HCT116 (cell line): ENCODE data around the gene DOCK2. TPM values are rescaled to one million over a fixed set of nuclear protein-coding genes. Genes with fewer than 3 reads are reported as not detected.

Source experiments
- ATAC-seq: fragments of 200-7000 bp; cut with Tn5 transposase; 2 replicates; pipeline ENCODE4 v1.9.1; 2020; ENCODE audit warnings: mild to moderate bottlenecking, moderate library complexity
- BruUV-seq: library from RNA; stranded (reverse); fragments of 400-500 nt; replicated peaks from 2 replicates; lab custom pipeline; 2021; lab: Mats Ljungman, UMichigan
- CTCF ChIA-PET: fragments of 300-600 bp; sonication (Branson Sonifier 250); formaldehyde crosslinking; loops from one replicate; lab custom pipeline; 2021; ENCODE audit warnings: antibody characterized with exemption; lab: Charles Lee
- POLR2A ChIA-PET: fragments of 300-600, 350-600 bp; sonication (Branson Sonifier 250); formaldehyde crosslinking; loops from one replicate; lab custom pipeline; 2021; ENCODE audit warnings: antibody characterized with exemption; lab: Charles Lee
- RAD21 ChIA-PET, 2 experiments: fragments of 300-600 bp; sonication (Branson Sonifier 250); formaldehyde crosslinking; loops; one replicate each; lab custom pipeline; 2023; ENCODE audit warnings: low total read pairs in 2 of 2; ENCODE audit not compliant: uncharacterized antibody in 2 of 2, unreplicated experiment in 2 of 2, low non-redundant PET in 1 of 2; lab: Charles Lee
- DNase-seq: peaks from one replicate; pipeline ENCODE4 v3.0.0-alpha.2; 2010; ENCODE audit warnings: low read depth, low spot score
- H2AFZ ChIP-seq: fragments of 200-600 bp; shearing (Covaris generic), sonication (generic); 2 replicates; pipeline ENCODE4 v1.6.1; 2017; ENCODE audit warnings: low read depth, mixed run types, mixed read lengths, antibody characterized with exemption, low read length; ENCODE audit not compliant: poor library complexity, severe bottlenecking
- H3K27ac ChIP-seq: 2 replicates; pipeline ENCODE4 v1.5.1; 2012; ENCODE audit warnings: low read depth, low read length
- H3K27me3 ChIP-seq: fragments of 200-600 bp; sonication (generic); 2 replicates; pipeline ENCODE4 v1.6.1; 2016; ENCODE audit warnings: mixed run types, low read length, mixed read lengths; ENCODE audit not compliant: insufficient read depth
- H3K36me3 ChIP-seq, 2 experiments: fragments of 200-500 bp in 1 of 2; fragments of 200-600 bp in 1 of 2; sonication (Bioruptor generic) in 1 of 2; sonication (generic) in 1 of 2; 2 replicates each; pipeline versions ENCODE4 v1.5.1 to v1.6.1; 2014 to 2016; ENCODE audit warnings: low read length in 2 of 2, inconsistent platforms in 1 of 2, mixed read lengths in 1 of 2, mixed run types in 1 of 2; ENCODE audit not compliant: insufficient read depth in 2 of 2, control insufficient read depth in 1 of 2
- H3K4me1 ChIP-seq, 2 experiments: fragments of 200-600 bp in 1 of 2; sonication (generic) in 1 of 2; 2 replicates each; pipeline versions ENCODE4 v1.5.1 to v1.6.1; 2012 to 2017; ENCODE audit warnings: low read length in 2 of 2, inconsistent platforms in 1 of 2, mild to moderate bottlenecking in 1 of 2, mixed read lengths in 1 of 2, mixed run types in 1 of 2, moderate library complexity in 1 of 2; ENCODE audit not compliant: insufficient read depth in 2 of 2, control insufficient read depth in 1 of 2
- H3K4me2 ChIP-seq: fragments of 200-600 bp; sonication (generic); 2 replicates; pipeline ENCODE4 v1.6.1; 2017; ENCODE audit warnings: mixed run types, low read length, mixed read lengths
- H3K4me3 ChIP-seq, 2 experiments: fragments of 200-600 bp in 1 of 2; sonication (generic) in 1 of 2; replicated peaks in 1 of 2; 2 replicates each; pipeline ENCODE4 v1.5.1; 2011 to 2016; ENCODE audit warnings: low read length in 2 of 2, control low read depth in 1 of 2, low read depth in 1 of 2, mild to moderate bottlenecking in 1 of 2, mixed read lengths in 1 of 2, mixed run types in 1 of 2
- H3K79me2 ChIP-seq: fragments of 200-600 bp; sonication (generic); 2 replicates; pipeline ENCODE4 v1.6.1; 2017; ENCODE audit warnings: mild to moderate bottlenecking, mixed run types, low read length, moderate library complexity, mixed read lengths; ENCODE audit not compliant: insufficient read depth
- H3K9ac ChIP-seq: fragments of 200-600 bp; sonication (generic); 2 replicates; pipeline ENCODE4 v1.6.1; 2016; ENCODE audit warnings: low read length, mixed read lengths
- H3K9me2 ChIP-seq: fragments of 200-600 bp; sonication (generic), shearing (Covaris generic); 2 replicates; pipeline ENCODE4 v1.6.1; 2017; ENCODE audit warnings: mixed run types, mild to moderate bottlenecking, moderate library complexity; ENCODE audit not compliant: insufficient read depth
- H3K9me3 ChIP-seq, 2 experiments: fragments of 200-500 bp in 1 of 2; fragments of 200-600 bp in 1 of 2; sonication (Bioruptor generic) in 1 of 2; sonication (generic) in 1 of 2; 2 replicates each; pipeline ENCODE4 v1.6.1; 2014 to 2017; ENCODE audit warnings: low read length in 2 of 2, mixed read lengths in 2 of 2, inconsistent platforms in 1 of 2, low read depth in 1 of 2, mild to moderate bottlenecking in 1 of 2, mixed run types in 1 of 2, moderate library complexity in 1 of 2; ENCODE audit not compliant: control insufficient read depth in 1 of 2, insufficient read depth in 1 of 2
- H4K20me1 ChIP-seq: fragments of 200-600 bp; sonication (generic), shearing (Covaris generic); 2 replicates; pipeline ENCODE4 v1.6.1; 2017; ENCODE audit warnings: mixed run types, mild to moderate bottlenecking, moderate library complexity; ENCODE audit not compliant: insufficient read depth
- CBX3 ChIP-seq: IDR thresholded peaks from 2 replicates; pipeline ENCODE4 v1.6.1; 2012; ENCODE audit warnings: low read depth
- EZH2 ChIP-seq: fragments of 200-600 bp; sonication (generic); IDR thresholded peaks from 2 replicates; pipeline ENCODE4 v1.6.1; 2017; ENCODE audit warnings: antibody characterized with exemption, mixed run types
- EZH2phosphoT487 ChIP-seq: fragments of 200-600 bp; IDR thresholded peaks from 2 replicates; pipeline ENCODE4 v1.6.1; 2018; ENCODE audit warnings: antibody characterized with exemption, borderline replicate concordance
- FOSL1 ChIP-seq: IDR thresholded peaks from 2 replicates; pipeline ENCODE4 v1.6.1; 2012; ENCODE audit warnings: low read depth
- JUND ChIP-seq: IDR thresholded peaks from 2 replicates; pipeline ENCODE4 v1.6.1; 2012
- SP1 ChIP-seq: IDR thresholded peaks from 2 replicates; pipeline ENCODE4 v1.6.1; 2012; ENCODE audit warnings: low read depth
- YY1 ChIP-seq: IDR thresholded peaks from 2 replicates; pipeline ENCODE4 v1.6.1; 2011; ENCODE audit warnings: low read length, low read depth, moderate library complexity, mild to moderate bottlenecking; ENCODE audit not compliant: insufficient replicate concordance; ENCODE audit errors: extremely low read depth
- ZFX ChIP-seq: fragments of 450-650 bp; IDR thresholded peaks from 2 replicates; pipeline ENCODE4 v1.6.1; 2017
- intact Hi-C: fragments of 100-400 bp; cut with micrococcal nuclease; formaldehyde crosslinking; loops from 2 replicates; pipeline ENCODE4 v1.10.0; 2022
- total RNA-seq: library from RNA; stranded (reverse); gene quantifications from one replicate; pipeline ENCODE4 v1.2.1, GENCODE V29; 2021; ENCODE audit not compliant: unreplicated experiment
- TF ChIP-seq, protein P1 (sequence below): IDR thresholded peaks from 2 replicates; pipeline ENCODE4 v1.6.1; 2012
- TF ChIP-seq, protein P2 (sequence below), 3 experiments: fragments of 200-600 bp in 1 of 3; sonication (generic) in 1 of 3; IDR thresholded peaks in 2 of 3; conservative IDR thresholded peaks in 1 of 3; 2 replicates each; pipeline ENCODE4 v1.5.1; 2012 to 2017; ENCODE audit warnings: low read depth in 2 of 3, low read length in 2 of 3, antibody characterized with exemption in 1 of 3, borderline replicate concordance in 1 of 3, control low read depth in 1 of 3, mild to moderate bottlenecking in 1 of 3, mixed read lengths in 1 of 3, mixed run types in 1 of 3, moderate library complexity in 1 of 3; ENCODE audit not compliant: insufficient read depth in 1 of 3
- TF ChIP-seq, protein P3 (sequence below): IDR thresholded peaks from 2 replicates; pipeline ENCODE4 v1.6.1; 2011; ENCODE audit warnings: mild to moderate bottlenecking, low read length, moderate library complexity; ENCODE audit not compliant: insufficient replicate concordance; ENCODE audit errors: extremely low read depth

Gene DOCK2
- total RNA-seq, 1 experiment from 2014 or later = 0.89 TPM

DNA sequence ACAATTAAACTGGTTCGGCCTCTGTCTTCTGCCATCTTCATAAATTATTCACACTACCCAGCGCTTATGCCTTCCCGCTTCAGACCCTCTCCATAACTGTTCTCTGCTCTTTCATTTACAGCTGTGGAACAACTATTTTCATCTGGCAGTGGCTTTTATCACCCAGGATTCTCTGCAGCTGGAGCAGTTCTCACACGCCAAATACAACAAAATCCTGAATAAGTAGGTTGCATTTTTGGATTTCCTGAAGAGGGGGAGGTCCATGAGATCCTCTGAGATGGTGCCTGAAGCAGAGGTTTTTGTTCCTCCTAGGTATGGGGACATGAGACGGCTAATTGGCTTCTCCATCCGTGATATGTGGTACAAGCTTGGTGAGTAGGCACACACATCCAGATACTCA is 371.3 kb downstream of the DOCK2 start:
- Histone ChIP-seq H2AFZ (no peak overlapping the region), H3K79me2 (no peaks in the 10 kb centered on the region), H3K27me3 (peaks cover 65% of the 10 kb centered on the region), H3K9me3 (no peaks in the 10 kb centered on the region), H3K9me2 (no peaks in the 10 kb centered on the region), H3K4me1 (no peaks in the 10 kb centered on the region), H3K27ac (no peak overlapping the region), H3K36me3 (no peaks in the 10 kb centered on the region)
- DNase-seq (no peak), ATAC-seq (no peak)
- ChIA-PET RAD21 (no interaction called here), CTCF (no interaction called here), POLR2A (no interaction called here)
- intact Hi-C loops = no loop called here
- TF ChIP-seq SP1 (no peak), JUND (no peak), EZH2phosphoT487 (no peak), FOSL1 (no peak), CBX3 (no peak), YY1 (no peak), EZH2 (no peak), ZFX (no peak)
- TF ChIP-seq, protein P1, sequence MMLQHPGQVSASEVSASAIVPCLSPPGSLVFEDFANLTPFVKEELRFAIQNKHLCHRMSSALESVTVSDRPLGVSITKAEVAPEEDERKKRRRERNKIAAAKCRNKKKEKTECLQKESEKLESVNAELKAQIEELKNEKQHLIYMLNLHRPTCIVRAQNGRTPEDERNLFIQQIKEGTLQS = no peak
- TF ChIP-seq, protein P2, sequence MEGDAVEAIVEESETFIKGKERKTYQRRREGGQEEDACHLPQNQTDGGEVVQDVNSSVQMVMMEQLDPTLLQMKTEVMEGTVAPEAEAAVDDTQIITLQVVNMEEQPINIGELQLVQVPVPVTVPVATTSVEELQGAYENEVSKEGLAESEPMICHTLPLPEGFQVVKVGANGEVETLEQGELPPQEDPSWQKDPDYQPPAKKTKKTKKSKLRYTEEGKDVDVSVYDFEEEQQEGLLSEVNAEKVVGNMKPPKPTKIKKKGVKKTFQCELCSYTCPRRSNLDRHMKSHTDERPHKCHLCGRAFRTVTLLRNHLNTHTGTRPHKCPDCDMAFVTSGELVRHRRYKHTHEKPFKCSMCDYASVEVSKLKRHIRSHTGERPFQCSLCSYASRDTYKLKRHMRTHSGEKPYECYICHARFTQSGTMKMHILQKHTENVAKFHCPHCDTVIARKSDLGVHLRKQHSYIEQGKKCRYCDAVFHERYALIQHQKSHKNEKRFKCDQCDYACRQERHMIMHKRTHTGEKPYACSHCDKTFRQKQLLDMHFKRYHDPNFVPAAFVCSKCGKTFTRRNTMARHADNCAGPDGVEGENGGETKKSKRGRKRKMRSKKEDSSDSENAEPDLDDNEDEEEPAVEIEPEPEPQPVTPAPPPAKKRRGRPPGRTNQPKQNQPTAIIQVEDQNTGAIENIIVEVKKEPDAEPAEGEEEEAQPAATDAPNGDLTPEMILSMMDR (IDR thresholded peaks at IDR 0.05 in 2 of 3, conservative IDR thresholded peaks at IDR 0.05 in 1 of 3; ENCODE audit: borderline replicate concordance in 1 of 3, insufficient read depth in 1 of 3, low read depth in 2 of 3, low read length in 2 of 3) = no peak
- TF ChIP-seq, protein P3, sequence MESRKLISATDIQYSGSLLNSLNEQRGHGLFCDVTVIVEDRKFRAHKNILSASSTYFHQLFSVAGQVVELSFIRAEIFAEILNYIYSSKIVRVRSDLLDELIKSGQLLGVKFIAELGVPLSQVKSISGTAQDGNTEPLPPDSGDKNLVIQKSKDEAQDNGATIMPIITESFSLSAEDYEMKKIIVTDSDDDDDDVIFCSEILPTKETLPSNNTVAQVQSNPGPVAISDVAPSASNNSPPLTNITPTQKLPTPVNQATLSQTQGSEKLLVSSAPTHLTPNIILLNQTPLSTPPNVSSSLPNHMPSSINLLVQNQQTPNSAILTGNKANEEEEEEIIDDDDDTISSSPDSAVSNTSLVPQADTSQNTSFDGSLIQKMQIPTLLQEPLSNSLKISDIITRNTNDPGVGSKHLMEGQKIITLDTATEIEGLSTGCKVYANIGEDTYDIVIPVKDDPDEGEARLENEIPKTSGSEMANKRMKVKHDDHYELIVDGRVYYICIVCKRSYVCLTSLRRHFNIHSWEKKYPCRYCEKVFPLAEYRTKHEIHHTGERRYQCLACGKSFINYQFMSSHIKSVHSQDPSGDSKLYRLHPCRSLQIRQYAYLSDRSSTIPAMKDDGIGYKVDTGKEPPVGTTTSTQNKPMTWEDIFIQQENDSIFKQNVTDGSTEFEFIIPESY = no peak
- TF ChIP-seq, all 23 proteins: peak for 0
- Histone ChIP-seq H3K4me2 (no peak overlapping the region), H4K20me1 (no peaks in the 10 kb centered on the region), H3K4me3 (no peak overlapping the region), H3K9ac (no peak overlapping the region)
- BruUV-seq = no TSS peak
